Stimulated activated CD8-positive, alpha-beta memory T cell treated with anti-CD3 and anti-CD28 coated beads, Interleukin-7, amount 100 ng/mL, for 24 hours (primary cell): ENCODE measurements around the gene BCDIN3D.
A peak's percentile ranks its signal among the peaks of the same experiment; 100 is the strongest.
"Not testable (repeated sequence)": the region's sequence is repeated elsewhere in the genome, so short reads cannot be mapped to it uniquely, and the experiment has no call there.

Source experiments
- DNase-seq: peaks from one replicate; pipeline ENCODE4 v3.0.0-alpha.2; 2020; ENCODE audit warnings: low read depth

Gene BCDIN3D

DNA sequence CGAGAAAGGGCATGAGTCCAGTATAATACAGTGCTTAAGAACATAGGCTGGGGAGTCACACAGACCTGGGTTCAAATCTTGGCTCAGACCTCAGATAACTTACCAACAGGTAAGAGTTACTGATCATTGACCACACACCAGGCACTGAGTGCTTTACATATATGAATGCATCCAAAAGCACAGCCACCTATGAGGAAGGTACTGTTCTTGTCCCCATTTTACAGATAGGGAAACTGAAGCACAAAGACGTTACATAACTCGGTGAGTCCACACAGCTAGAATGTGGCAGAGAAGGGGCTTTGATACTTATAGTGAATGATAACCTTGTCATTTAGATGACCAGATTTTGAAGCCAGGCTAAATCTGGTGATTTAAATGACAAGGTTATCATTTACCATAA is 33.2 kb upstream of the BCDIN3D start:
- DNase-seq: no peak

GRCh38 chr12:49875115-49875720 is 32.3 kb upstream of the BCDIN3D start:
- DNase-seq: no peak

- no peak for DNase-seq
Observed at GRCh38 chr12:49874142-49874897, 31.4 kb upstream of the BCDIN3D start.

- no peak for DNase-seq
Observed at GRCh38 chr12:49873361-49873934, 30.5 kb upstream of the BCDIN3D start.

- no peak for DNase-seq
Observed at GRCh38 chr12:49872781-49873181, 29.9 kb upstream of the BCDIN3D start.

DNA sequence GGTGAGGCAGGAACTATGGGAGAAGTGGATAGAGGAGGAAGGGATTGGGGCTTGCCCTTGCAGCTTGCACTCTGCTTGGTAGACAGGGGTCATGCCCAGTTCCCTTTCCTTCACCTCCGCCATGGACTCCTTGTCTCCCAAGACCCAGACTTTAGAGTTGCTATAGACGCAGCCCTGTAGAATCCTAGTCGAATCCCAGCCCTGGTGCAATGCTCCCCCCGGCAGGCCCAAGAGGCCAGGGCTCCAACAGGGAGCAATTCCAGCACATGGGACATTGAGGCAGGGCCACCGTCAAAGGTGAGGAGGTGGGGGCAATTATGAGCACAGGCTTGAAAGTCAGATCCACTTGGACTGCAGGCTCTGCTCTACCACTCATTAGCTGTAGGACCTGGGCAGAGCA is 29.5 kb upstream of the BCDIN3D start:
- no peak for DNase-seq

- DNase-seq: not testable (repeated sequence)
Observed at GRCh38 chr12:49871811-49872251, 28.9 kb upstream of the BCDIN3D start.

GRCh38 chr12:49871263-49871561 is 28.3 kb upstream of the BCDIN3D start:
- no peak for DNase-seq

DNA sequence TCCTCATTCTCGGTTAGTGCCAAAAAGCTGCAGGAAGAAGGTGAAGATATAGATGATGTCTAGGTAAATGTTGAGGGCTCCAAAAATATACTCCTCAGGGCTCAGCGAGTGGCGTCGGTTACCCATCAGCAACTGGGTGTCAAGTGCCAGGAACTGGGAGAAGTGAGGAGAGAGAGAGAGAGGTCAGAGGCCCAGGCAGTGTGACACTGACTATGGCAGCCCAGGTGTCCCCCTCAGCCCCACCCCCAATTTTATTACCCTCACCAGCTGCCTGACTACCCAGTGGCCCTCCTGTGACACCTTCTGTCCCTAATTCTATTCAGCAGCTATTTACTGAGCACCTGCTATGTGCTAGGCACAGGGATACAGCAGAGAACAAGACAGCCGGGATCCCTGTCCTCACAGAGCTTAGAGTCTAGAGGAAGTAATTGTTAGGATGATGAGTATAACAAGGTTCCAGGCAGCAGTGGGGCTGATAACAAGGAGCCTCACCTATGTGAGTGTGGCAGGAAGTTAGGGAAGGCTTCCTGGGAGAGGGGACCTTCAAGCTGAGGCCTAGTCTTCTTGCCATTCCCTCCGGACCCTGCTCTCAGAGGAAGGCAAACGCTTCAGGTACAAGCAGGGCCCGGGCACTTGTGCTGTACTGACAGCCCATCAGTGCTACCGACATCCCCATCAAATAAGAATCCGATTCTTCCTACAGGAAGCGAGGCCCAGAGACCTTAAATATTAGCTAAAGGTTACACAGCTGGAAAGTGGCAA is 27.8 kb upstream of the BCDIN3D start:
- no peak for DNase-seq

DNA sequence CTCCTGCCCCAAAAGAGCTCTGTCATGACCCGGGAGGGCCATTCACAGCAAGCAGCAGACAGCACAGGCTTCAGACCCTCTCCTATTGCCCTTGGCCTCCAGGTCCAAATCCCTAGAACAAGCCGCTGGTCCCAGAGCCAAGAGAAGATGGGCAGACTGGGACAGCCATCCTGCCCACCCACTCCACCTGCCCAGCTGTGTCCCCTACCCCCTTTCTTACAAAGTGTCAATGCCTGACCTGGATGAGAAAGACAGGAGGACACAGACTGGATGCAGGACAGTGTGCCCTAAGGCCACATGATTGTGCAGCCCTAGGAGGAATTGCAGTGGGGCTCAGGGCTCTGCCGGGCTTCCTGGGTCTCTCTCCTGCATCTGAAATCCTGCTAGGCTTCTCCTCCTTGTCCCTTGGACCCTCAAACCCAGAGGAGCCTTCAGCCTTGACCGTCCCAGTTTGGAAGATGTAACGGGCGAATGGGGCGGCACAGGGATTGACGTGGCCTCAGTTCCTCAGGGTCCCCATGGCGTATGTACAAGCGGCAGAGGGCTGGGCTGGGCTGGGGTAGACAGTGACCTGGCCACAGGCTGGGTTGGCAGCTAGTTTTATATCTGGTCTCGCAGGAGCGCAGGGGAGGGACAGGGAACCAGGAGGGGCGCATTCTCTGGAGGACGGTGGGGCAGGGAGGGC is 27.1 kb upstream of the BCDIN3D start:
- DNase-seq: no peak

- DNase-seq: no peak
Observed at GRCh38 chr12:49868952-49869815, 26.3 kb upstream of the BCDIN3D start.

DNA sequence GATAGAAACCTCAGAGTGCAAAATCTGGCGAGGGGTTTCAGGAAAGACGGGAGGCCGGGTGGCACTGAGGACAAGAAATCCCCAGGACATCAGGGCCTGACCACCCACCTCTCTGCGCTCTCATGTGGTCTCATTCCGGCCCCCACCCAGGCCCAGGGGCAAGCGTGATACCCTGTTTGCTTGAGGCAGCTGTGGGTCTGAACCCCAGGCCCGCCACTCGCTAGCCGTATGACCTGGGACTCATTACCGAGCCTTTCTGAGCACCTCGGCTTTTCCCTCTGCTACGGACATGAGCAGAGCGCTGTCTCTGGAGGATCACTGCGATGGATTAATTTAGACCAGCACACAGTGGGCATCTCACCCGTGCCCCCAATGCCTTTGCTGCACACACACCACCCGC is 25.5 kb upstream of the BCDIN3D start:
- DNase-seq: no peak

DNA sequence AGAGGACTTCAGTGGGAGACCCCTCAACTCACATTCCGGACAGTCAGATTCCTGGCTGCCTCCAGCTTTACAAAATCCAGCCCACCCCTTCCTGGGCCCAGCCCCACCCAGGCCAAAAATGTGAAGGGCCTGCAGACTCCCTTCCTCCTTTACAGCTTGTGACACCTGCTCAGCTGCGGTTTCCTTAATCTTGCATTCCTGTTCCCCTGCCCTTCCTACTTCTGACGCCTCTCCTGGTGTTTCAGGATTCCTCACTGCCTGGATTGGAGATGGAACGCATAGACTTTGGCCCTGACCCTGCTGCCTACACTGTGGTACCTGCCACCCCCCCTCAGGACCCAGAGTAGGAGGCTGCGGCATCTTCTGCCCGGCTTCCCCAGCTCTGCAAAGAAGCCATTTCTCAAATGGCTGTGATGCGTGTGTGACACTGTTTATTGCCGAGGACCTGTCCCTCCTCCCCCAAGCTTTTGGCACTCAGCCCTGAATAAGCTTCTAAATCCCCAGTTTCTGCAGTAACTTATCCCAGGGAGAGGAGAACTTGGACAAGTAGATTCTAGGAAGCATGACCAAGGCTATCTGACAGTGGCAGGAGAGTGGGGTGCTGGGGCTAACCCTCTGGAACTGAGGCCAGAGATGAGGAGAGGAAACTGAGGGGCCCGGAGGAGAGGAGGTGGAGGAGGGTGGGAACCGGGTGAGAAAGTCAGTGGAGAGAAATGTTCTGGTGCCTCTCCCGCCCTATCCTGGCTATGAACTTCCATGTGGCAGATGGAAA is 24.9 kb upstream of the BCDIN3D start:
- no peak for DNase-seq

DNA sequence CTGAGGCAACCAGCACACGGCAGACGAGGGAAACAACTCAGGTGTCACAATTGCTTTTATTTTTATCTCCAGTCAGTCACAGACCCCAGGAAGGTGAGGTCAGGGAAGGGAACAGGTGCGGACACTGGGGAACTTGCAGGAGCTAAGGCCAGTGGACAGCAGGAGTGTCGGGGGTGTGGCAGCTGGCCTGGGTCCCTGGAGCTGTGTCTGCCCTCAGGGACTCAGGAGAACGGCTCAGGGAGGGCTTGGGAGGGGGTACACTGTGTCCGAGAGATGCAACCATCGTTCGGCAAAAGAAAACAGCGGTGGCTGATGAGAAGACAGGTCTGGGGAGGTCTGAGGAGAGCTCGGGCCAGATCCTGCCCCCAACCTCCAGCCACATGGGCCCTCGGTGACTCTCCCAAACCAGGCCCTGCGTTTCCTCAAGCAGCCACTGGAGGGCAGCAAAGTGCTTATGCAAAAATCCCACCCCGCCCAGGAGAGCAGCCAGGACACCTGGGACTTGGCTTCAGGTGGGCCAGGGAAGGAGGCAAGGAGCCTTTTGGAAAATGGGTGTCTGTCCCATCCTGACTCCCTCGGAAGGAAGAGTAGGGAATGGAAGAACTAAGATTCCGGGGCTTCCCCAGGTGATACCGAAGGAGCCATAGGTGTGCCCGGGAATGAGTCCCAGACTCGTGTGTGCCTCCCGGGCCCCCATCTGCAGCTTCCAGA is 24.1 kb upstream of the BCDIN3D start:
- peak; percentile 63 for DNase-seq

DNA sequence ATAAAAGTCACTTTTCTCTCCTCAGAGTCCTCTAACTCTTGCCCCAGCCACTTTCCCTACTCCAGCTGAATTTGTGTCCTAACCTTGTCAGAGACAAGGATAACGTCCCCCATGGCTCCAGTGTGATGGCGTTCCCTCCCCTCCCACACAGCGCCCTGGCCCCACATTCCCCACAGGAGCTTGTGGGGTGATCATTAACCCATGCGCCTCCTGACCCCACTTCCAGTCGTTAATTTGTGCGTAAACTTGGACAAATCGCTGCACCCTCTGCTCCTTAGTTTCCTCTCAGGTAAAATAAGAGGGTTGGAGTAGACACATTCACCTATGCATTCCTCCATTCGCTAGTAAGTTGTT is 22.9 kb upstream of the BCDIN3D start:
- no peak for DNase-seq

DNA sequence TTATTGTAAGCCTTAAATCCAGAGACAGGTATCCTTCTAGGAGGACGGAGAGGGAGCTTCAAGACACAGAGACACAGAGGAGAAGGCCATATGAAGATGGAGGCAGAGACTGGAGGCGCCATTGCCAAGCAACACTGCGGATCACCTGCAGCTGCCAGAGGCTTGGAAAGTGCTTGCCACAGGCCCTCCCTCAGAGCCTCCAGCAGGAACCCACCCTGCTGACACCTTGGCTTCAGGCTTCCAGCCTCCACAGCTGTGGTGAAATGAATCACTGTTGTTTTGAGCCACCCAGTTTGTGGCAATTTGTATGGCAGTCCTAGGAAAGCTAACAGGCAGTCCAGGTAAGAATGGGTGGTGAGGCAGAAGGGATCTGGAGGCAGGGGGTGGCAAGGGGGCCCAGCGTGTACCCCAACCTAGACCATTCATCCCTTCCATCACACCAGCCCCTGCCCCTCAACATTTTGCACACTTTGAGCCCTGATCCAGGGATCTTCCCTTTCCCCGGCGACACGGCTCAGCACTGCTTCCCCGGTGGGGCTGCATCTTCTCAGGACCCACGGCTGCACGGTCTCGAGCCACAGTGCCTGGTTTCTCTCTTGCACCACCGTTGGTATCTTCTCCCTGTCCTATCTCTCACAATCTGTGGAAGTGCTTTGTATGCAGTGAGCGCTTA is 22.3 kb upstream of the BCDIN3D start:
- no peak for DNase-seq

GRCh38 chr12:49864798-49865090 is 21.8 kb upstream of the BCDIN3D start:
- DNase-seq: no peak

- DNase-seq: no peak
Observed at GRCh38 chr12:49863946-49864797, 21.3 kb upstream of the BCDIN3D start.

DNA sequence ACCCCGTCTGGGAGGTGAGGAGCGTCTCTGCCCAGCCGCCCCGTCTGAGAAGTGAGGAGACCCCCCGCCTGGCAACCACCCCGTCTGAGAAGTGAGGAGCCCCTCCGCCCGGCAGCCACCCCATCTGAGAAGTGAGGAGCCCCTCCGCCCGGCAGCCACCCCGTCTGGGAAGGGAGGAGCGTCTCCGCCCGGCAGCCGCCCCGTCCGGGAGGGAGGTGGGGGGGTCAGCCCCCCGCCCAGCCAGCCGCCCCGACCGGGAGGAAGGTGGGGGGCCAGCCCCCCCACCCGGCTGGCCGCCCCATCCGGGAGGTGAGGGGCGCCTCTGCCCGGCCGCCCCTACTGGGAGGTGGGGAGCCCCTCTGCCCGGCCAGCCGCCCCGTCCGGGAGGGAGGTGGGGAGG is 18.0 kb upstream of the BCDIN3D start:
- DNase-seq: not testable (repeated sequence)
